Thymus (tissue), 11 donors: Measurements from ENCODE around the gene WBP1L. TPM values are rescaled to one million over a fixed set of nuclear protein-coding genes. Genes with fewer than 3 reads are reported as not detected.
"Not testable (repeated sequence)": the region's sequence is repeated elsewhere in the genome, so short reads cannot be mapped to it uniquely, and the experiment has no call there.

ENCODE experiments used
- DNase-seq, 9 donors: peaks; one replicate each; pipeline ENCODE4 v3.0.0-alpha.2; 2013; ENCODE audit warnings: low spot score in 9 of 9, low read depth in 6 of 9, missing footprints in 1 of 9
- H3K27ac ChIP-seq, 2 donors: one replicate each; pipeline ENCODE4 v1.5.1; 2013; ENCODE audit warnings: control low read depth in 1 of 2, low read depth in 1 of 2, low read length in 1 of 2, mild to moderate bottlenecking in 1 of 2, moderate library complexity in 1 of 2
- H3K27me3 ChIP-seq, 2 donors: one replicate each; pipeline ENCODE4 v1.5.1; 2013; ENCODE audit warnings: low read length in 1 of 2; ENCODE audit not compliant: control insufficient read depth in 2 of 2, insufficient read depth in 1 of 2
- H3K36me3 ChIP-seq, 2 donors: one replicate each; pipeline ENCODE4 v1.5.1; 2013; ENCODE audit warnings: low read length in 1 of 2, mild to moderate bottlenecking in 1 of 2, moderate library complexity in 1 of 2; ENCODE audit not compliant: control insufficient read depth in 2 of 2, insufficient read depth in 2 of 2
- H3K4me1 ChIP-seq, 2 donors: one replicate each; pipeline ENCODE4 v1.5.1; 2013; ENCODE audit warnings: low read length in 2 of 2; ENCODE audit not compliant: control insufficient read depth in 2 of 2, insufficient read depth in 2 of 2
- H3K4me3 ChIP-seq, 2 donors: one replicate each; pipeline ENCODE4 v1.5.1; 2013; ENCODE audit warnings: low read length in 2 of 2, control low read depth in 1 of 2, mild to moderate bottlenecking in 1 of 2
- H3K9me3 ChIP-seq, 2 donors: one replicate each; pipeline ENCODE4 v1.5.1; 2013; ENCODE audit warnings: low read length in 1 of 2, mild to moderate bottlenecking in 1 of 2; ENCODE audit not compliant: control insufficient read depth in 2 of 2, insufficient read depth in 1 of 2
- WGBS: extraction: QIAGEN DNeasy Blood & Tissue Kit; methylation state at CpG from one replicate; pipeline ENCODE4 v1.1.7; 2013; 5-methylcytosine and 5-hydroxymethylcytosine counted together
- polyA plus RNA-seq: library from polyadenylated mRNA; stranded (reverse); fragments of 200-250 nt; gene quantifications from one replicate; pipeline ENCODE4 v1.2.3, GENCODE V29; 2013
- total RNA-seq: library from RNA; stranded (reverse); fragments of 120-200 nt; gene quantifications from one replicate; pipeline ENCODE4 v1.2.4, GENCODE V29; 2013
- donor health status: healthy.

Gene WBP1L
- total and polyA plus RNA-seq, 2 donors, result 30.7 to 75.9 TPM

DNA sequence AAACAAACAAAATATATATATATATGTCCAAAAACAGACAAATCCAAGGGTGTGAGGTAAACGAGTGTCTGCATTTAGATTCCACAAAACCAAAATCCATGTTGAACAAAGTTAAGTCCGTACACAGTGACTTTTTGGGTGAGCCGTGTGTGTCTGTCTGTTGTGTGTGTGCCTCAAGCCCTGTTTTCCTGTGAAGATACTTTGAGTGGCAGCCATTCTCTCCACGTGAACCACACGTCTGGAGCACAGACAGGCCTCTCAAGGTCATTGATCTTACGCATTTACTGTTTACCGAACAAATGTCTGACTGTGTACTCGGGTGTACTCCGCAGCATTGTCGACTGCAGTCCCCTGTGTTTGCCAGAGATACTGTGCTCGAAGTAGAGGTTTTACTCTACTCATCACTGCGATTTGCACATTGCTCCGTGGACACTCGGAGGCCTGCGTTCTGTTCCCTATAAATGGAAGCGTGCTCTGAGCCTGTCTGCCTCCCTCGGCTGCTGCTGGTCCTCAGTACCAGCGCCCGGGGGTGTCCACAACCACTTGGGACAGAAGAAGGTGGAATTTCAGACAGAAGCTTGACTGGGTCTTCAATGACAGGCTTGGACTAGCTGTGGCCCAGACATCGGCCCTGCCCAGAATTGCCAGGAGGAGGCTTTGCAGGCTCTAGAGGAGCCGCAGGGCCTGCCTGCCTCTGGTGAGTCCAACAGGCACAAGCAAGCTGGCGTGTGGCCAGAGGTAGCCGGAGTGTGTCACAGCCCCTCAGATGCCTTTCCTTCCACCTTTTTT is 71.3 kb downstream of the WBP1L start:
- DNase-seq, result no peak
- peak overlapping the region; percentile 75 to 80 for H3K27ac ChIP-seq
- H3K9me3 ChIP-seq, result no peaks in the 10 kb centered on the region
- H3K4me1 ChIP-seq, result peaks cover 22 to 73% of the 10 kb centered on the region in 2 donors
- peaks cover 45 to 53% of the 10 kb centered on the region in 2 donors for H3K36me3 ChIP-seq
- no peak overlapping the region for H3K4me3 ChIP-seq
- 94% methylated on average over 23 of the region's 23 CpGs for WGBS
- no peaks in the 10 kb centered on the region for H3K27me3 ChIP-seq

DNA sequence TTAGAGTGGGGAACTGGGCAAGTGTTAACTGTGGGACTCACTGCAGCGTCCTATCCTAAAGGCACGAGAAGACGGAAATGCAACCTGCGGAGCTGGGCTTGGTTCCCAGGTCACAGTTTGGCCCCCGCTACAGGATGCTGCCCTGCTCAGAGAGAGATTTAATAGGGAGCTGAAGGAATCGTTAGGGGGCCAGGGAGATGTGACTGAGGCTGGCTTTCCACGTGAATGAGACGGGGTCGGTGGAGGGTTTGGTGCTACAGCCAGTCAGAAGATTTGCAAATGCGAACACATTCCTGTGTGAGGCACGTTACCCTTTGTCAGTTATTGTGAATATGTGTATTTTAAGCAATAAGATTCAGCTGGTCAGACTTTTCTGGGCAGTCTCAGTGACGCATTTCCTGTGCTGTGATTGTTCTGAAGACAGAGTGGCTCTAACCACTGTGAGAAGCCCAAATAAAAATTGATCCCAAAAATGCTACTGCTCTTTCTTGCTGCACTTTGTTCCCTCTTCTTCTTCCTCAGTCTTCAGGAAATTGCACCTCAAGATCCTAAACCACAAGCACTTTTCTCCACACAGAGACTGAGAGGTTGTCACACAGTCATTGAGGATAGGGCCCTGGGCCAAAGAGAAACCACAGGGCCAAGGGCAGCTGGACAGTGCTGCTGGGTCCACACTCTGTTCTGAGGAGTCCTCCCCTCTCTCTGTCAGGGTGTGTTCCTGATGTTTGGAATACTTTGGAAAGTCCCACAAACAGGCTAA is 72.2 kb downstream of the WBP1L start:
- Histone ChIP-seq H3K36me3 (peaks cover 42 to 50% of the 10 kb centered on the region in 2 donors), H3K27ac (peak overlapping the region; percentile 75 to 80), H3K4me1 (peaks cover 22 to 70% of the 10 kb centered on the region in 2 donors), H3K27me3 (no peaks in the 10 kb centered on the region), H3K4me3 (no peak overlapping the region), H3K9me3 (no peaks in the 10 kb centered on the region)
- no peak for DNase-seq
- WGBS, result 85% methylated on average over 12 of the region's 12 CpGs

DNA sequence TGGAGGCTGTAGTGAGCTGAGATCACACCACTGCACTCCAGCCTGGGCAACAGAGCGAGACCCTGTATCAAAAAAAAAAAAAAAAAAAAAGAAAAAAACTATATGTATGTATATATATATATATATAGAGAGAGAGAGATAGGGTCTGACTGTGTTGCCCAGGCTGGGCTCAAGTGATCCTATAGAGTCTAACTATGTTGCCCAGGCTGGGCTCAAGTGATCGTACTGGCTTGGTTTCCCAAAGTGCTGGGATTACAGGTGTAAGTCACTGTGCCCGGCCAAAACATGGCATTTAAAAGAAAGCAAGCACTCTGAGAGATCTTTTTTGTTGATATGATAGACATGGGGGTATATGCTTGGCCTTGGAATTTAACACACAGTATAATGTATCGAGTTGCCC is 73.4 kb downstream of the WBP1L start:
- no peaks in the 10 kb centered on the region for H3K27me3 ChIP-seq
- H3K36me3 ChIP-seq, result peaks cover 30 to 38% of the 10 kb centered on the region in 2 donors
- no peak overlapping the region for H3K4me3 ChIP-seq
- 95% methylated on average over 4 of the region's 4 CpGs for WGBS
- no peak for DNase-seq
- peaks cover 17 to 58% of the 10 kb centered on the region in 2 donors for H3K4me1 ChIP-seq
- peak overlapping the region in 1 of 2 donors; percentile 46 for H3K27ac ChIP-seq
- no peaks in the 10 kb centered on the region for H3K9me3 ChIP-seq

DNA sequence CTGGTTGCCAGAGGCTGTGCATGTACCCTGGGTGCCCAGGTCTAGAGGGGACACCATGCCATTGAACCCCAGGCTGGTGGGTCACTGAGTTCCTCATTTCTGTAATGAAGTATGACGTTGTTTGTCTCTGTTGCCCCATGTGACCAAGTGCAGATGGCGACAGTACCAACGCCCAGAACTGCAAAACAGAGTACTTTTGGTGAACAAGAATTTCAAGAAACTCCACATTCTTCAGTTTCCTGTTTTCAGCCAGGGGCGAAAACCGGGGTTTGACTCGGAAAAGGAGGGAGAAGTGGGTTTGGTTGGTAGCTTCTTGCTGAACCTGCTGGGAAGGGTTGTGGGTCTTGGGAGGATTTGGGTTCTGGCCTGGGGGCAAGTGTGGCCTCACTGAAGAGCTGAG is 75.3 kb downstream of the WBP1L start:
- peaks cover 6 to 39% of the 10 kb centered on the region in 2 donors for H3K4me1 ChIP-seq
- 30% methylated on average over 6 of the region's 6 CpGs for WGBS
- no peak overlapping the region for H3K4me3 ChIP-seq
- no peaks in the 10 kb centered on the region for H3K27me3 ChIP-seq
- peak overlapping the region; percentile 70 to 73 for H3K27ac ChIP-seq
- DNase-seq, result no peak
- peaks cover 16 to 20% of the 10 kb centered on the region in 2 donors for H3K36me3 ChIP-seq
- peaks cover 0 to 6% of the 10 kb centered on the region in 2 donors for H3K9me3 ChIP-seq

DNA sequence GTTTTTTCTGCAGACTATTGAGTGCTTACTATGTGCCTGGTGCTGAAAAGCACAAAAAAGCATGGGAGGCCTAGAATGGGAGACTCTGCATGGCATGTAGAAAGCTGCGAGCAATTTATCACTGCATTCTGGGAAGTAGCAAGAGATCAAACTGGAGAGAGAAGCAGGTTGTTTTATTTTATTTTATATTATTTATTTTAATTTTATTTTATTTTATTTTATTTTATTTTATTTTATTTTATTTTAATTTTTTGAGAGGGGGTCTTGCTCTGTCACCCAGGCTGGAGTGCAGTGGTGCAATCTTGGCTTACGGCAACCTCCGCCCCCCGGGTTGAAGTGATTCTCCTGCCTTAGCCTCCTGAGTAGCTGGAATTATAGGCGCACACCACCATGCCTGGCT is 76.3 kb downstream of the WBP1L start:
- peaks cover 7 to 12% of the 10 kb centered on the region in 2 donors for H3K36me3 ChIP-seq
- H3K27ac ChIP-seq, DNase-seq, H3K27me3 ChIP-seq, H3K9me3 ChIP-seq, H3K4me3 ChIP-seq: not testable (repeated sequence)
- peaks cover 4 to 29% of the 10 kb centered on the region in 2 donors for H3K4me1 ChIP-seq
- WGBS, result 98% methylated on average over 5 of the region's 5 CpGs

DNA sequence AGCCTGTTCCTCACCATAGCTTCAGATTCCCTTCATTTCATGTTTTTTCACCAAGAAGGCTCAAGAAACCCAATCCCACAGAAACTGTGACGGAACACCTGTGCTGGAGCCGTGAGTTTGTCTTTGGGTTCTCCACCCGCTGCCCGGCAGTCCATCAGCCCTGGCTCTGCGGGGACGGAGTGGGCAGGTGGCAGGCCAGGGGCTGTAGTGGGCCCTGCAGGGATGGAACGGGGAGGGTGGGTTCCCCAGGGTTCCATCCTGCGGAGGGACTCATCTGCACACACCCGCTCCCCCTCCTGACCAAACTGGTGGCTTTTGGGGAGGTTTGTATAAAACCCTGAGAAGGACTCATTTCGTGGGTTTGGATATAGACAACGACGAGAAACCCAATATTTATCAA is 78.5 kb downstream of the WBP1L start:
- no peaks in the 10 kb centered on the region for H3K36me3 ChIP-seq
- no peaks in the 10 kb centered on the region for H3K27me3 ChIP-seq
- H3K27ac ChIP-seq, result no peak overlapping the region
- H3K4me3 ChIP-seq, result no peak overlapping the region
- peaks cover 4 to 18% of the 10 kb centered on the region in 2 donors for H3K4me1 ChIP-seq
- 96% methylated on average over 12 of the region's 12 CpGs for WGBS
- H3K9me3 ChIP-seq, result peaks cover 0 to 10% of the 10 kb centered on the region in 2 donors
- DNase-seq, result no peak

DNA sequence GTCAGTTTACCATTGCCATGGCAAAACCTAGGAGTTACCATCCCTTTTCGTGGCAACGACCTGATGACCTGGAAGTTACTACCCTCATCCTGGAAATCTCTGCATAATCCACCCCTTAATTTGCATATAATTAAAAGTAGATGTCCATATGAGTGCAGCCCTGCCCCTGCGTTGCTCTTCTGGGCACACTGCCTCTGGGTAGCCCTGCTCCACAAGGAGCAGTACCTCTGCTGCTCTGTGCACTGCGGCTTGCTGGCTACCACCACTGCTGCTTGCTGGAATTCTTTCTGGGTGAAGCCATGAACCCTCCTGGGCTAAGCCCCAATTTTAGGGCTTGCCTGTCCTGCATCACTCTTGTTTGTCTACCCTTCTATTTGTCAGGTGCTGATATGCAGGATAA is 80.9 kb downstream of the WBP1L start:
- 99% methylated on average over 4 of the region's 4 CpGs for WGBS
- Histone ChIP-seq H3K4me3 (no peak overlapping the region), H3K4me1 (peaks cover 0 to 10% of the 10 kb centered on the region in 2 donors), H3K9me3 (peaks cover 0 to 10% of the 10 kb centered on the region in 2 donors), H3K27ac (no peak overlapping the region), H3K27me3 (no peaks in the 10 kb centered on the region), H3K36me3 (no peaks in the 10 kb centered on the region)
- no peak for DNase-seq

DNA sequence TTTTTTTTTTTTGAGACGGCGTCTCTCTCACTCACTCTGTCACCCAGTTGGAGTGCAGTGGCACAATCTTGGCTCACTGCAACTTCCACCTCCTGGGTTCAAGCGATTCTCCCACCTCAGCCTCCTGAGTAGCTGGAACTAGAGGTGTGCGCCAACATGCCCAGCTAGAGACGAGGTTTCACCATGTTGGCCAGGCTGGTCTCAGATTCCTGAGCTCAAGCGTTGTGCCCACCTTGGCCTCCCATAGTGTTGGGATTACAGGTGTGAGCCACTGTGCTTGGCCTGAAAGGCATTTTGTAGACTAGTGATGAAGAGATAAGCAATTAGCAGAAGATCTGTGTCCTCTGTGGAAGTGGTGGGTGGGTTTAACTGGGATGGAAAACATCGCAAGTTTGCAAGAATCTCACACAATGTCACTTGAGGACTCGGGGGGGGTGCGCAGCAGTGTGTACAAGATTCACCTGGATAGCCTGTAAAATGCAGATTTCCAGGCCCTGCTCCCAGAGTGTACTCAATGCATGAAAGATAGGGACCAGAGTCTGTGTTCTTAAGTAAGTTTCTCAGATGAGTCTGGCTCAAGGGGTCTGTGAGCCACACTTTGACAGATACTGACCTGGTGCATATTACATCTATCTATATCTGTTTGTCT is 82.5 kb downstream of the WBP1L start:
- no peak overlapping the region for H3K4me3 ChIP-seq
- WGBS, result 96% methylated on average over 9 of the region's 9 CpGs

DNA sequence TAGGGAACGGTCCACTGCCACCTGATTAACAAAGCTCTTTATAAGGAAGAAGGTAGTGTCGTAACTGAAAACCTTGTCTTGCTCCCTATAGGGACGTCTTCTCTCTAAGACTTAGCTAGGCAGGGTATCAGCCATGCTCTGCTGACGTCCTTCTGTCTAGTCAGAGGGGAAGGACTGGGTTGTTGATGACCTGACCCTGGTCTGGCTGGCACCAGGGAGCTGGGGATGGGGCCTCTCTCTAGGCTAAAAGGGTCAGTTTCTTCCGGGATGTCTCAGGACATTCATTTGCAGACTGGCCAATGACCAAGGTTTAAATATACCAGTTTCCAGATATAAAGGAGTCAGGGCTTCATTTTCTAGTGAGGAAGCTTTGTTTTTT is 83.8 kb downstream of the WBP1L start:
- 96% methylated on average over 5 of the region's 5 CpGs for WGBS

More for the DNA sequence above, 82.5 kb downstream of the WBP1L start:
- H3K36me3 ChIP-seq, result no peaks in the 10 kb centered on the region
- H3K27ac ChIP-seq, result no peak overlapping the region
- H3K27me3 ChIP-seq, result no peaks in the 10 kb centered on the region
- peaks cover 0 to 10% of the 10 kb centered on the region in 2 donors for H3K9me3 ChIP-seq
- DNase-seq, result no peak
- peaks cover 0 to 13% of the 10 kb centered on the region in 2 donors for H3K4me1 ChIP-seq

More for the DNA sequence above, 83.8 kb downstream of the WBP1L start:
- DNase-seq, result no peak
- Histone ChIP-seq H3K4me3 (no peak overlapping the region), H3K9me3 (peaks cover 0 to 10% of the 10 kb centered on the region in 2 donors), H3K27ac (no peak overlapping the region), H3K4me1 (peaks cover 0 to 13% of the 10 kb centered on the region in 2 donors), H3K27me3 (no peaks in the 10 kb centered on the region), H3K36me3 (no peaks in the 10 kb centered on the region)
